GM18858 (cell line): ENCODE measurements around the gene LRBA.
"Not testable (repeated sequence)": the region's sequence is repeated elsewhere in the genome, so short reads cannot be mapped to it uniquely, and the experiment has no call there.

ENCODE experiments used
- ATAC-seq: cut with Tn5 transposase; IDR thresholded peaks from one replicate; pipeline ENCODE4 v1.9.1; 2021; ENCODE audit not compliant: unreplicated experiment

LRBA gene

GRCh38 chr4:150683775-150684350, 331.2 kb downstream of the LRBA start:
- no peak for ATAC-seq

DNA sequence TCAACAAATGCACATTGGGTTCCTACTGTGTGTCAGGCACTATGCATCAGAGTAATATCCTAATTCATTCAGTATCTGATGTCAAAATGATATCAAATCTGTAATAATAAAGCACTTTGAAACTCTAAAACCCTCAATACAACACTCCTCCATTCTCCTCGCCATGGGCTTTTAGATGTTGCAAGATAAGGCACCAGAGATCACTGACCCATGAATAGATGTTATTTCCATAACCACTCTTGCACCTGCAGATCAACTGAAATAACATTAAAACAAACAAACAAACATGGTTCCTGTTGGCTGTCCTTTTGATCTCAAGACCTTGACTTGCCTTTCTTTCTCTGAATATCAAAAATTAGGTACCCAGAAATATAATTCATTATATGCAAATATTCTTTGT, 333.0 kb downstream of the LRBA start:
- no peak for ATAC-seq

- ATAC-seq: no peak
These were observed 334.0 kb downstream of the LRBA start for GRCh38 chr4:150681063-150681462.

- ATAC-seq: no peak
These were observed 334.4 kb downstream of the LRBA start for GRCh38 chr4:150680651-150681050.

- no peak for ATAC-seq
These were observed 335.2 kb downstream of the LRBA start for GRCh38 chr4:150679765-150680343.

DNA sequence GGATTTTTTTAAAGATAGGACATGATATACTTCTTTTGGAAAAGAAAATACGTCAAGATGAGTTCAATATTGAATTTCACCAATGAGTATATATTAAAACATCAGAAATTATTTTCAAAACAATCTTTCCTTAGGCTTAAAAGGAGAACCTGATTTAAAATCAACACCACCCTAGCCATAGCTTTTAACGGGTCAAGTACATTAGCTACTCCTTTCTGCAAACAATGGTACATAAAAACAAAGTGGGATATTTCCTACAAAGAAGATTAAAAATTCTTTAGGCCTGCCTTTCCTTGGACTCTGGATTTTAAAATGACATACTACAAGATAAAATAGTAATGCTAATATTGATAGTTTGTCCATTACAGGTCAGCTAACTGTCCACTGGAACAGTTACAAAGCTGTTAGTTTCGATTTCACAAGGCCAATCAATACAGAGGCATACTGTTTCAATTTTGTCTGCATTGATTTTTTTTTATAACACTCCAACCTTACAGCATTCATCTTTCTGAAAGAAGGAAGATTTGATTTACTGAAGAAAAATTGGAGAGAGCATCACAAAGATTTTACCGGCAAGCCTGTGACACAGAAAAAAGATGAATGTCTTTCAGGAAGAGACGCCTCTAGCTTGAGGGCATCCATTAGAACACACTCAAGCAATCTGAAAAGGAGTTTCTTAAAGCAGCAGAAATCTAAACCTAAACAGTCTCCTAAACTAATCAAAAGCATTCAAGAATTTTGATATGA, 335.9 kb downstream of the LRBA start:
- no peak for ATAC-seq

DNA sequence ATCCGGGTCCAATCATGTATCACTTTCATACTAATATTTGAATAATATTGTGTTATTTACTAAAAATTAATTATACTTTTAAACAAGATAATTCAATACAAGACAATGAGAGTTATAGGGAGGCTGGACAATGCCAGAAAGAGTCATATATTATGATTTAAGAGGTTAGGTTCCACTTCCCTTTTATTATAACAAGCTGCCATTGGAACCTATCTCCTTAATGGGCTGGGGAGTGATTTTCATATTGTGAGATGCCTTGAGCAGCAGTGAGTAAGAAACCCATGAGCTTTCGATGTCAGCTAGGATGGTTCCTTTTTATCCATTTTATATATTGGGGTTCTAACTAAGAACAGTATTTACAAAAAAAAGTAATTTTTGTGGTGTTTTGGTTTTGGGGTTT, 341.3 kb downstream of the LRBA start:
- ATAC-seq: no peak

GRCh38 chr4:150668824-150669223, 346.3 kb downstream of the LRBA start:
- ATAC-seq: no peak

GRCh38 chr4:150664935-150665334, 350.1 kb downstream of the LRBA start:
- ATAC-seq: no peak

DNA sequence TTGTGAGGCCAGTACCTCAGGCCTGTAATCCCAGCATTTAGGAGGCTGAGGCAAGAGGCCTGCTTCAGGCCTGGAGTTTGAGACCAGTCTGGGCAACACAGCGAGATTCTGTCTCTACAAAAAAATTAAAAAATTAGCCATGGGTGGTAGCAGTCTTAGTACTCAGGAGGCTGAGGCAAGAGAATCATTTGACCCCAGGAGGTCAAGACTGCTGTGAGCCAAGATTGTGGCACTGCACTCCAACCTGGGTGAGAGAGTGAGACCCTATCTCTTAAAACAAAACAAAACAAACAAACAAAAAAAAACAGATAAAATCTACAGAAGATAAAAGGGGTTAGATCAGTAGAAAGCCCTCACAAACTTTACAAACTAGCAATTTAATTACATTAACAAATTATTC, 352.4 kb downstream of the LRBA start:
- ATAC-seq: no peak

DNA sequence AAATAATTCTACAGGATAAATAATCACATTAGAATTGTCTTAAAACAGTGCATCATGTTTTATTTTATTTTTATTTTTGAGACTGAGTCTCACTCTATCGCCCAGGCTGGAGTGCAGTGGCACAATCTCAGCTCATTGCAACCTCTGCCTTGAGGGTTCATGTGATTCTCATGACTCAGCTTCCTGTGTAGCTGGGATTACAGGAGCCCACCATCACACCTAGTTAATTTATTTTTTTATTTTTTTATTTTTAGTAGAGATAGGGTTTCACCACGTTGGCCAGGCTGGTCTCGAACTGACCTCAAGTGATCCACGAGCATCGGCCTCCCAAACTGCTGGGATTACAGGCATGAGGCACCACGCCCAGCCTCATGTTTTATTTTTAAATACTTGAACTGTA, 353.5 kb downstream of the LRBA start:
- ATAC-seq: not testable (repeated sequence)

DNA sequence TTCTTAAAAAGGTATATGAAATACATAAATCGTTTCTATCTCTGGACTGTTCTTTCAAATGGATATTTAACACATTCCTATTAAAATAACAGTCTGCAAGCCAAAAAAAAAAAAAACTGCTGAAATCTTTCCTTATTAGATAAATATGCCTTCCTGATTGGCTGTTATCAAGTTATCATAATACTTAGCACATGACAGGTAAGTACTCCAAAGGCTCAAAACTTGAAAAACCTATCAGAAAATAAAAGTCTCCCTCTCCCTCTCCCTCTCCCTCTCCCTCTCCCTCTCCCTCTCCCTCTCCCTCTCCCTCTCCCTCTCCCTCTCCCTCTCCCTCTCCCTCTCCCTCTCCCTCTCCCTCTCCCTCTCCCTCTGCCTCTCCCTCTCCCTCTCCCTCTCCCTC, 356.8 kb downstream of the LRBA start:
- not testable (repeated sequence) for ATAC-seq

DNA sequence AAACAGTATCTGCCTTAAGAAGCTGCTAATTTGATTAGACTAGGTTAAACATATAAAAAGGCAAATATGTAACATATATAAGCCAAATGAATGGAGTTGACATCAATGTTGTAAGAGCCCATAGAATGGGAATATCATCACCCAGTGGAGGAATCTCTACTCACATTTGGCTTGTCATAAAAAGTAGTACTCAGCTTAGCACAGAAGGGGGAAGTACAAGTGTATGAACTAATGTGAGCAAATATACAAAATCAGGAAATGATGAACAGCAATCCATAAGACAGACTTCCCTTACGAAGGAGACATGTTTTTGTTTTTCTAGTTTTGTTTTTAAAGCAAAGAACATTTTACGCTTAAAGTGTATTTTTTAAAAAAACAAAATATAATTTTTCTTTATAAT, 358.2 kb downstream of the LRBA start:
- no peak for ATAC-seq

GRCh38 chr4:150650751-150651150, 364.3 kb downstream of the LRBA start:
- ATAC-seq: no peak

GRCh38 chr4:150648123-150648522, 367.0 kb downstream of the LRBA start:
- no peak for ATAC-seq

- no peak for ATAC-seq
These were observed 368.1 kb downstream of the LRBA start for GRCh38 chr4:150647008-150647407.

GRCh38 chr4:150641612-150642011, 373.5 kb downstream of the LRBA start:
- no peak for ATAC-seq

GRCh38 chr4:150632639-150633038, 382.4 kb downstream of the LRBA start:
- no peak for ATAC-seq

DNA sequence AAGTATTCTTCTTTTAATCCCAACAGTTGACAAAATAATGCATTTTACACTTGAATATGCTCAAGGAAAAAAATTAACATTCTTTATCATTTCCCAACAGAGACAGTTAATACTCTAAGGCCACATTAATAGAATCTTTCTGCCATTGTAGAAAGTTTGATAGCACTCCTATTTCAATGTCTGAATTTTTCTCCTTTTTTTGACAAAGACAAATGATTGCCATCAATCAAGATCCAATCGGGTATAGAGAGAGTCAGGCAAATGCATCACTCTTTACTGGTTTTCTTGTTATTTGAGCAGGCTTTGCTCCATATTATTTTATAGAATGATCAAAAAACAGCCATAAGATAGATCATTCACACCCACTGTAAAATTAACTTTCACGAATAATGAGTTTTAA, 387.0 kb downstream of the LRBA start:
- no peak for ATAC-seq

DNA sequence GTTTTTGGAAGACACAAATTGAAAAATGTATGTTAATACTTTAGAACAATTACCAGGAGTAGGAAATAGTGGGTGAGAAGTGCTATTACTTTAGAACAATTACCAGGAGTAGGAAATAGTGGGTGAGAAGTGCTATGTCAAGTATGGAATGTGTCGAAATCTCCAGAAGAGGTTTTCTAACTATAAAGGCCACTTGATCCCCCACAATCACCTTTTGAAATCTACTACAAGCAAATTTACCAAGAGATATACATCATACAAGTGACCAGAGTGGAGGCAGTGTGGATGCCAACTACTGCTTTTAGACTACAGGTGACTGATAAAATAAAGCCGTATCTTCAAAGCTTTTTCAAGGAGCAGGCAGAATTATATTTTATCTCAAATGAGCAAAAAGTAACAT, 390.1 kb downstream of the LRBA start:
- no peak for ATAC-seq

DNA sequence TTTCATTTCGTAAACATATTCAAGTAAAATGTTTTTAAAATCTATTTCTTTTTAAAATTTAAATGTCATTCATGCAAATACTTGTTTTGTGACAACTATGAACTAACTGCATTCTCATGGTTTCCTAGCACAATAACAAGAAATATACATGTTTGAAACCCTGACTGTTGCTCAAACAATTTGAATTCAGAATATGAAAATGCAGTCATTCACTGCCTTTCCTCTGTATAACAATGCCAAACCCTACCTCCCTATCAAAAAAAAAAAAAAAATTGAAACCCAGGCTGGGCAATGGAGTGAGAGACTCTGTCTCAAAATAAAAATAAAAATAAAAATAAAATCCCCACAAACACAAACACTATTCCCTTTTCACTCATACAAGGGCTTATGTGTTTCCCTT, 391.0 kb downstream of the LRBA start:
- ATAC-seq: no peak

DNA sequence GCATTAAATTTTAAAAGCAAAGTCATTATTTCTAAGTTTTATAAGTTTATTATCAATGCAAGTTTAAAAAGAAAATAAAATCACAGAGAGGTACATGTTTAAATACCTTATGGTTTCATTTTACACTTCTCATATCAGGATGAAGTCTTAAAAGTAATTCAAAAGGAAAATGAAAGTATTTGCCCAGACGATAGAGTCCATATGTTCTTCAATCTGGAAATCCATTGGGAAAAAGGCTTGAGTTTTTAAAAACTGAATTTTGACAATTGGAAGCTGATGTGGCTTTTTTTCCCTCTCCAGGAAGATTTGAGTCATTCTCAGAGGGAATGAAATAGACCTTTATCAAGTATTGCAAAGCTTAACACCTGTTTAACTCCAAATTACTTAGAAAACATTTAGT, 396.0 kb downstream of the LRBA start:
- ATAC-seq: peak; percentile 47

GRCh38 chr4:150609131-150609530, 406.0 kb downstream of the LRBA start:
- ATAC-seq: no peak
